OCI-LY7 (cell line): Measurements from ENCODE around the gene FRMD3. TPM values are rescaled to one million over a fixed set of nuclear protein-coding genes. Genes with fewer than 3 reads are reported as not detected.

Source experiments
- BruUV-seq: library from RNA; stranded (reverse); fragments of 400-500 nt; replicated peaks from 2 replicates; lab custom pipeline; 2021; lab: Mats Ljungman, UMichigan
- CTCF ChIA-PET: fragments of 300-600 bp; sonication (Branson Sonifier 250); formaldehyde crosslinking; loops from one replicate; lab custom pipeline; 2022; ENCODE audit warnings: antibody characterized with exemption; ENCODE audit not compliant: unreplicated experiment; lab: Charles Lee
- POLR2A ChIA-PET: fragments of 300-600 bp; sonication (Branson Sonifier 250); formaldehyde crosslinking; loops from one replicate; lab custom pipeline; 2022; ENCODE audit warnings: antibody characterized with exemption; lab: Charles Lee
- DNase-seq: peaks from one replicate; pipeline ENCODE4 v3.0.0-alpha.2; 2015; ENCODE audit warnings: low spot score
- H2AFZ ChIP-seq: fragments of 200-600 bp; sonication (generic), shearing (Covaris generic); 2 replicates; pipeline ENCODE4 v1.6.1; 2014; ENCODE audit warnings: mild to moderate bottlenecking, antibody characterized with exemption, low read length, moderate library complexity
- H3K27ac ChIP-seq: fragments of 200-600 bp; sonication (generic); 2 replicates; pipeline ENCODE4 v1.5.1; 2014; ENCODE audit warnings: mixed run types, low read depth, mild to moderate bottlenecking, moderate library complexity, low read length, inconsistent platforms; ENCODE audit not compliant: poor library complexity, severe bottlenecking
- H3K36me3 ChIP-seq: fragments of 200-600 bp; sonication (generic); 2 replicates; pipeline ENCODE4 v1.6.1; 2014; ENCODE audit warnings: mild to moderate bottlenecking, antibody characterized with exemption, low read length, moderate library complexity, mixed read lengths; ENCODE audit not compliant: insufficient read depth
- H3K4me1 ChIP-seq: fragments of 200-600 bp; sonication (generic); 2 replicates; pipeline ENCODE4 v1.5.1; 2014; ENCODE audit warnings: mild to moderate bottlenecking, low read length; ENCODE audit not compliant: insufficient read depth, poor library complexity, severe bottlenecking
- H3K4me2 ChIP-seq: fragments of 200-600 bp; sonication (generic); 2 replicates; pipeline ENCODE4 v1.6.1; 2014; ENCODE audit warnings: mild to moderate bottlenecking, low read length
- H3K4me3 ChIP-seq: fragments of 200-600 bp; sonication (generic); 2 replicates; pipeline ENCODE4 v1.5.1; 2014; ENCODE audit warnings: mild to moderate bottlenecking, low read depth, low read length; ENCODE audit not compliant: poor library complexity, severe bottlenecking
- H3K79me2 ChIP-seq: fragments of 200-600 bp; sonication (generic); 2 replicates; pipeline ENCODE4 v1.6.1; 2016; ENCODE audit warnings: low read depth, mild to moderate bottlenecking, low read length, moderate library complexity, mixed read lengths; ENCODE audit not compliant: insufficient read depth
- H3K9me2 ChIP-seq: fragments of 200-600 bp; sonication (generic); 2 replicates; pipeline ENCODE4 v1.6.1; 2016; ENCODE audit warnings: mild to moderate bottlenecking, low read length, mixed read lengths; ENCODE audit not compliant: insufficient read depth
- H3K9me3 ChIP-seq: fragments of 200-600 bp; sonication (generic); 2 replicates; pipeline ENCODE4 v1.6.1; 2014; ENCODE audit warnings: mild to moderate bottlenecking, mixed run types, low read length, mixed read lengths
- H4K20me1 ChIP-seq: fragments of 200-600 bp; sonication (generic); 2 replicates; pipeline ENCODE4 v1.6.1; 2014; ENCODE audit warnings: mild to moderate bottlenecking, antibody characterized with exemption, low read length, moderate library complexity, mixed read lengths; ENCODE audit not compliant: insufficient read depth
- CTCF ChIP-seq: fragments of 200-600 bp; sonication (generic); conservative IDR thresholded peaks from 2 replicates; pipeline ENCODE4 v1.5.1; 2014; ENCODE audit warnings: mild to moderate bottlenecking, antibody characterized with exemption, low read length, moderate library complexity, mixed read lengths
- EZH2phosphoT487 ChIP-seq: fragments of 200-600 bp; sonication (generic); IDR thresholded peaks from 2 replicates; pipeline ENCODE4 v1.6.1; 2018; ENCODE audit warnings: low read depth, borderline replicate concordance, mild to moderate bottlenecking, mixed run types, antibody characterized with exemption, low read length, moderate library complexity, mixed read lengths
- intact Hi-C: fragments of 100-400 bp; cut with micrococcal nuclease; formaldehyde crosslinking; loops from one replicate; pipeline ENCODE4 v1.10.0; 2022; ENCODE audit not compliant: unreplicated experiment
- total RNA-seq, 2 experiments: library from RNA; depleted of rRNA in 1 of 2; stranded (reverse); fragments of >200 nt in 1 of 2; shearing (Covaris generic) in 1 of 2; gene quantifications; 2 replicates each; pipeline ENCODE4 v1.2.3, GENCODE V29; 2014 to 2022

The FRMD3 gene
- total RNA-seq, 2 experiments from 2014 or later: 0.48 to 1.4 TPM

GRCh38 chr9:83432877-83433550 lies 105.2 kb downstream of the FRMD3 start:
- no peaks in the 10 kb centered on the region for H4K20me1 ChIP-seq
- ChIA-PET POLR2A (interaction anchor here (1.5 kb wide), 1 partner anchor 19 kb away, joined by 3 read pairs; no protein-coding TSS in a partner anchor), CTCF (no interaction called here)
- no peaks in the 10 kb centered on the region for H3K79me2 ChIP-seq
- no peak overlapping the region for H3K27ac ChIP-seq
- intact Hi-C loops: no loop called here
- H2AFZ ChIP-seq: no peak overlapping the region
- no TSS peak for BruUV-seq
- H3K4me2 ChIP-seq: no peak overlapping the region
- DNase-seq: no peak
- no peak overlapping the region for H3K4me3 ChIP-seq
- H3K4me1 ChIP-seq: no peaks in the 10 kb centered on the region
- no peaks in the 10 kb centered on the region for H3K9me3 ChIP-seq
- TF ChIP-seq CTCF: no peak
- TF ChIP-seq EZH2phosphoT487: no peak
- H3K9me2 ChIP-seq: no peaks in the 10 kb centered on the region
- H3K36me3 ChIP-seq: no peaks in the 10 kb centered on the region

- Histone ChIP-seq H3K27ac (no peak overlapping the region), H2AFZ (no peak overlapping the region), H3K4me3 (no peak overlapping the region), H3K9me3 (no peaks in the 10 kb centered on the region), H4K20me1 (no peaks in the 10 kb centered on the region; the same call in 1 of the 2 replicates), H3K79me2 (no peaks in the 10 kb centered on the region), H3K4me1 (no peaks in the 10 kb centered on the region), H3K9me2 (no peaks in the 10 kb centered on the region), H3K36me3 (no peaks in the 10 kb centered on the region), H3K4me2 (no peak overlapping the region)
- POLR2A ChIA-PET: interaction anchor here (0.6 to 1.5 kb wide), 2 partner anchors 18 to 24 kb away, joined by 3 read pairs; no protein-coding TSS in a partner anchor
- no peak for TF ChIP-seq EZH2phosphoT487
- TF ChIP-seq CTCF: no peak
- CTCF ChIA-PET: no interaction called here
- DNase-seq: no peak
- no TSS peak for BruUV-seq
- intact Hi-C loops: no loop called here
Measured at GRCh38 chr9:83432104-83432627, 106.0 kb downstream of the FRMD3 start.
